ENCODE data around the gene EBI3. TPM values are rescaled to one million over a fixed set of nuclear protein-coding genes. Genes with fewer than 3 reads are reported as not detected.

The EBI3 gene
- total and polyA plus RNA-seq, 2 of the 13 experiments (the other 11 are each of a cell fraction or from before 2014, with no cell fraction given) = 3.4 TPM; not detected in 1

- peak; percentile 63 for ATAC-seq
- TF ChIP-seq MZF1 (CRISPR knock-in tag; IDR thresholded peaks at IDR 0.05; ENCODE audit: borderline replicate concordance) (no peak), TEAD3 (CRISPR knock-in tag; optimal IDR thresholded peaks at IDR 0.05; ENCODE audit: borderline replicate concordance) (peak; percentile 63), NFATC3 (CRISPR knock-in tag; IDR thresholded peaks at IDR 0.05) (no peak), YEATS4 (CRISPR knock-in tag; IDR thresholded peaks at IDR 0.05; ENCODE audit: borderline replicate concordance) (peak; percentile 52; the same call in 1 of the 2 replicates), ARHGAP35 (CRISPR knock-in tag; IDR thresholded peaks at IDR 0.05; ENCODE audit: borderline replicate concordance) (no peak), ZNF136 (CRISPR knock-in tag; IDR thresholded peaks at IDR 0.05; ENCODE audit: low read depth) (no peak), HOMEZ (CRISPR knock-in tag; IDR thresholded peaks at IDR 0.05; ENCODE audit: low read depth) (peak; percentile 32; the same call in 1 of the 2 replicates), MTF2 (CRISPR knock-in tag; IDR thresholded peaks at IDR 0.05; ENCODE audit: borderline replicate concordance) (no peak), MYC (CRISPR knock-in tag; IDR thresholded peaks at IDR 0.05; ENCODE audit: borderline replicate concordance) (0 out of 2 replicates have a peak, but pooled peaks have one; percentile 30), ZNF232 (CRISPR knock-in tag; IDR thresholded peaks at IDR 0.05; ENCODE audit: borderline replicate concordance) (peak; percentile 39; the same call in 1 of the 2 replicates), TFE3 (CRISPR knock-in tag; IDR thresholded peaks at IDR 0.05) (no peak), ZNF652 (CRISPR knock-in tag; IDR thresholded peaks at IDR 0.05; ENCODE audit: borderline replicate concordance, low read depth) (no peak), HMG20A (CRISPR knock-in tag; IDR thresholded peaks at IDR 0.05; ENCODE audit: borderline replicate concordance) (no peak), ETV5 (CRISPR knock-in tag; IDR thresholded peaks at IDR 0.05; ENCODE audit: borderline replicate concordance) (peak; percentile 76; the same call in 1 of the 2 replicates), FOXP1 (IDR thresholded peaks at IDR 0.05) (0 out of 2 replicates have a peak, but pooled peaks have one; percentile 31), FOXP1 (CRISPR knock-in tag; IDR thresholded peaks at IDR 0.05) (peak; percentile 88), NCOA5 (CRISPR knock-in tag; IDR thresholded peaks at IDR 0.05) (no peak), ZNF24 (IDR thresholded peaks at IDR 0.05) (peak; percentile 92), POLR2AphosphoS2 (IDR thresholded peaks at IDR 0.05; ENCODE audit: low read depth, low read length) (no peak), ZNF598 (CRISPR knock-in tag; IDR thresholded peaks at IDR 0.05; ENCODE audit: borderline replicate concordance) (0 out of 2 replicates have a peak, but pooled peaks have one; percentile 20), ZNF354B (CRISPR knock-in tag; IDR thresholded peaks at IDR 0.05) (no peak), FOXK1 (CRISPR knock-in tag; IDR thresholded peaks at IDR 0.05; ENCODE audit: borderline replicate concordance, low read depth) (0 out of 2 replicates have a peak, but pooled peaks have one; percentile 33), FOXJ3 (CRISPR knock-in tag; IDR thresholded peaks at IDR 0.05; ENCODE audit: borderline replicate concordance) (0 out of 2 replicates have a peak, but pooled peaks have one; percentile 29), THYN1 (CRISPR knock-in tag; IDR thresholded peaks at IDR 0.05; ENCODE audit: borderline replicate concordance, low read depth) (no peak)
These were observed 5.0 kb downstream of the EBI3 start for GRCh38 chr19:4234142-4234861.

More at GRCh38 chr19:4234142-4234861, 5.0 kb downstream of the EBI3 start:
- H2AFZ ChIP-seq (ENCODE audit: low read length) = no peak overlapping the region
- peaks cover 37% of the 10 kb centered on the region for H3K4me1 ChIP-seq (ENCODE audit: insufficient read depth, low read length)
- no peaks in the 10 kb centered on the region for H4K20me1 ChIP-seq (ENCODE audit: insufficient read depth, low read length)
- CTCF ChIA-PET (ENCODE audit: low intra/inter-chr PET ratio, low total read pairs) = no interaction called here
- BruUV-seq (replicated peaks) = no TSS peak
- in situ Hi-C loops (cut with HindIII; ENCODE audit: extremely low pct_ligation_motif_present, low pct_unique_long_range_greater_than_20kb) (no loop called here), intact Hi-C loops (cut with micrococcal nuclease; ENCODE audit: unreplicated experiment) (no loop called here)
- H3K4me2 ChIP-seq (ENCODE audit: low read depth, low read length) = peak overlapping the region; percentile 88
- DNase-seq (ENCODE audit: low spot score) (peak; percentile 62), FAIRE-seq (no peak)
- H3K4me3 ChIP-seq (replicated peaks in 1 of 3; ENCODE audit: insufficient read depth in 1 of 3, low read depth in 2 of 3, low read length in 3 of 3) = peak overlapping the region; percentile 44 to 65 (median 47)
- no peaks in the 10 kb centered on the region; a peak in 1 of 5 replicates for H3K27me3 ChIP-seq (ENCODE audit: control insufficient read depth in 1 of 2, insufficient read depth in 2 of 2, low read length in 2 of 2)
- no peaks in the 10 kb centered on the region for H3K9me3 ChIP-seq (ENCODE audit: low read length)
- H3K9ac ChIP-seq (ENCODE audit: insufficient read depth, low read depth, low read length) = peak overlapping the region; percentile 69; the same call in 1 of the 2 replicates
- peak overlapping the region; percentile 64 for H3K27ac ChIP-seq (ENCODE audit: extremely low read length, insufficient read depth, low read length)
- H3K36me3 ChIP-seq (replicated peaks in 1 of 2; ENCODE audit: control insufficient read depth in 1 of 2, insufficient read depth in 2 of 2, low read length in 2 of 2) = no peaks in the 10 kb centered on the region
- POLR2A ChIA-PET = interaction anchor here (0.9 to 2.0 kb wide), 3 partner anchors 9 to 89 kb away, joined by 3 to 14 read pairs (median 3); partner anchors contain the start of gene YJU2
- H3K79me2 ChIP-seq (ENCODE audit: insufficient read depth, low read length) = no peaks in the 10 kb centered on the region
- 3% methylated on average over 14 of the region's 21 CpGs for WGBS (ENCODE audit: low lambda C conversion rate)
